Daoy (cell line): ENCODE data around the gene CAMK1D. TPM values are rescaled to one million over a fixed set of nuclear protein-coding genes. Genes with fewer than 3 reads are reported as not detected.

Experiments used
- total RNA-seq: library from RNA; depleted of rRNA; stranded (reverse); fragments of >200 nt; shearing (Covaris generic); gene quantifications from 2 replicates; pipeline ENCODE4 v1.2.3, GENCODE V29; 2014; rRNA removed

The CAMK1D gene
- total RNA-seq, 1 experiment from 2014 or later, result 6.1 TPM

Other genes with a start within 250 kb of the CAMK1D start
- 3.3 and 5.7 TPM in 2 replicates for gene SEC61A2, start 219.9 kb upstream of the CAMK1D start, total RNA-seq
- gene NUDT5, start 153.7 kb upstream of the CAMK1D start, total RNA-seq, result 125 and 154 TPM in 2 replicates
- gene CDC123, start 153.4 kb upstream of the CAMK1D start, total RNA-seq, result 143 and 190 TPM in 2 replicates